Naive B cell (primary cell): ENCODE data around the gene RPL41. TPM values are rescaled to one million over a fixed set of nuclear protein-coding genes. Genes with fewer than 3 reads are reported as not detected.

Experiments used
- ATAC-seq, 2 donors: fragments of 150-1000 bp; cut with Tn5 transposase; 2 replicates each; pipeline ENCODE4 v1.10.0; 2021; ENCODE audit warnings: low read depth in 2 of 2, mild to moderate bottlenecking in 2 of 2, moderate library complexity in 2 of 2
- DNase-seq: peaks from one replicate; pipeline ENCODE4 v3.0.0; 2022
- H3K27ac Mint-ChIP-seq, 6 donors: one replicate each; pipeline ENCODE4 v1.8.0; 2020 to 2022; ENCODE audit warnings: mild to moderate bottlenecking in 6 of 6, mixed read lengths in 6 of 6, moderate library complexity in 5 of 6, inconsistent platforms in 2 of 6
- H3K27me3 Mint-ChIP-seq, 3 donors: one replicate each; pipeline ENCODE4 v1.8.0; 2021 to 2022; ENCODE audit warnings: mixed read lengths in 3 of 3, mild to moderate bottlenecking in 1 of 3
- H3K36me3 Mint-ChIP-seq, 2 donors: one replicate each; pipeline ENCODE4 v1.8.0; 2020 to 2022; ENCODE audit warnings: mixed read lengths in 2 of 2, inconsistent platforms in 1 of 2, mild to moderate bottlenecking in 1 of 2
- H3K4me1 Mint-ChIP-seq, 3 donors: one replicate each; pipeline ENCODE4 v1.8.0; 2020 to 2022; ENCODE audit warnings: mixed read lengths in 3 of 3, inconsistent platforms in 1 of 3, mild to moderate bottlenecking in 1 of 3, moderate library complexity in 1 of 3
- H3K4me3 Mint-ChIP-seq, 8 donors: one replicate each; pipeline ENCODE4 v1.8.0; 2020 to 2022; ENCODE audit warnings: mild to moderate bottlenecking in 8 of 8, mixed read lengths in 8 of 8, moderate library complexity in 8 of 8, inconsistent platforms in 2 of 8
- H3K9me3 Mint-ChIP-seq, 7 donors: one replicate each; pipeline ENCODE4 v1.8.0; 2020 to 2022; ENCODE audit warnings: mixed read lengths in 7 of 7, mild to moderate bottlenecking in 5 of 7, inconsistent platforms in 2 of 7, moderate library complexity in 1 of 7
- polyA plus RNA-seq, 6 donors: library from polyadenylated mRNA; unstranded; fragments of 300-500 nt; fragmentation: Illumina TruSeq; gene quantifications; one replicate each; pipeline ENCODE4 v1.2.3, GENCODE V29; 2021; ENCODE audit warnings: low read depth in 6 of 6

RPL41 gene
- polyA plus RNA-seq, 6 donors from 2014 or later: 5,503 to 9,903 (median 8,851) TPM

- H3K36me3 Mint-ChIP-seq: no peaks in the 10 kb centered on the region
- no peak for ATAC-seq
- H3K4me1 Mint-ChIP-seq: peaks cover 5 to 6% (median 5%) of the 10 kb centered on the region in 3 donors
- H3K27ac Mint-ChIP-seq: no peak overlapping the region
- no peak overlapping the region for H3K4me3 Mint-ChIP-seq
- H3K27me3 Mint-ChIP-seq: peaks cover 28 to 49% (median 28%) of the 10 kb centered on the region in 3 donors
- no peak for DNase-seq
- H3K9me3 Mint-ChIP-seq: no peaks in the 10 kb centered on the region
Measured at GRCh38 chr12:56084958-56085543, 31.4 kb upstream of the RPL41 start.

- peak overlapping the region in 1 of 8 donors; percentile 12 for H3K4me3 Mint-ChIP-seq
- ATAC-seq: no peak
- H3K27me3 Mint-ChIP-seq: peaks cover 19 to 46% (median 23%) of the 10 kb centered on the region in 3 donors
- H3K27ac Mint-ChIP-seq: no peak overlapping the region
- no peak for DNase-seq
- H3K9me3 Mint-ChIP-seq: no peaks in the 10 kb centered on the region
- H3K36me3 Mint-ChIP-seq: no peaks in the 10 kb centered on the region
- peaks cover 0 to under 1% (median 0%) of the 10 kb centered on the region in 3 donors for H3K4me1 Mint-ChIP-seq
Measured at GRCh38 chr12:56086096-56086495, 30.3 kb upstream of the RPL41 start.

GRCh38 chr12:56086608-56087007 lies 29.8 kb upstream of the RPL41 start:
- Mint-ChIP-seq H3K4me3 (peak overlapping the region in 1 of 8 donors; percentile 12), H3K27ac (peak overlapping the region in 1 of 6 donors; percentile 47), H3K9me3 (no peaks in the 10 kb centered on the region)

GRCh38 chr12:56087220-56087619 lies 29.2 kb upstream of the RPL41 start:
- Mint-ChIP-seq H3K36me3 (no peaks in the 10 kb centered on the region), H3K4me3 (no peak overlapping the region), H3K9me3 (no peaks in the 10 kb centered on the region), H3K4me1 (no peaks in the 10 kb centered on the region), H3K27ac (no peak overlapping the region), H3K27me3 (peaks cover 8 to 34% (median 26%) of the 10 kb centered on the region in 3 donors)
- DNase-seq (no peak), ATAC-seq (no peak)

More at GRCh38 chr12:56086608-56087007, 29.8 kb upstream of the RPL41 start:
- DNase-seq (no peak), ATAC-seq (no peak)
- Mint-ChIP-seq H3K4me1 (no peaks in the 10 kb centered on the region), H3K36me3 (no peaks in the 10 kb centered on the region), H3K27me3 (peaks cover 14 to 41% (median 23%) of the 10 kb centered on the region in 3 donors)

GRCh38 chr12:56097738-56098137 lies 18.7 kb upstream of the RPL41 start:
- DNase-seq (no peak), ATAC-seq (no peak)
- H3K27ac Mint-ChIP-seq: peak overlapping the region in 1 of 6 donors; percentile 82
- no peaks in the 10 kb centered on the region for H3K36me3 Mint-ChIP-seq
- peaks cover 6 to 45% (median 44%) of the 10 kb centered on the region in 3 donors for H3K27me3 Mint-ChIP-seq
- peaks cover 0 to 5% (median 0%) of the 10 kb centered on the region in 3 donors for H3K4me1 Mint-ChIP-seq
- H3K4me3 Mint-ChIP-seq: no peak overlapping the region
- no peaks in the 10 kb centered on the region for H3K9me3 Mint-ChIP-seq

GRCh38 chr12:56098592-56098991 lies 17.8 kb upstream of the RPL41 start:
- H3K27me3 Mint-ChIP-seq: peaks cover 6 to 36% (median 35%) of the 10 kb centered on the region in 3 donors
- ATAC-seq (no peak), DNase-seq (no peak)
- H3K27ac Mint-ChIP-seq: peak overlapping the region in 1 of 6 donors; percentile 45
- no peaks in the 10 kb centered on the region for H3K36me3 Mint-ChIP-seq
- no peaks in the 10 kb centered on the region for H3K9me3 Mint-ChIP-seq
- H3K4me3 Mint-ChIP-seq: no peak overlapping the region
- peaks cover 0 to 11% (median 5%) of the 10 kb centered on the region in 3 donors for H3K4me1 Mint-ChIP-seq

GRCh38 chr12:56099787-56100186 lies 16.6 kb upstream of the RPL41 start:
- no peak for ATAC-seq
- H3K9me3 Mint-ChIP-seq: no peaks in the 10 kb centered on the region
- H3K36me3 Mint-ChIP-seq: no peaks in the 10 kb centered on the region
- no peak for DNase-seq
- H3K27ac Mint-ChIP-seq: no peak overlapping the region
- no peak overlapping the region for H3K4me3 Mint-ChIP-seq
- peaks cover 6 to 25% (median 25%) of the 10 kb centered on the region in 3 donors for H3K27me3 Mint-ChIP-seq
- H3K4me1 Mint-ChIP-seq: peaks cover 9 to 22% (median 16%) of the 10 kb centered on the region in 3 donors

- Mint-ChIP-seq H3K27me3 (peaks cover 0 to 13% (median 12%) of the 10 kb centered on the region in 3 donors), H3K27ac (no peak overlapping the region), H3K9me3 (no peaks in the 10 kb centered on the region), H3K36me3 (no peaks in the 10 kb centered on the region), H3K4me3 (peak overlapping the region in 1 of 8 donors; percentile 50), H3K4me1 (peaks cover 19 to 35% (median 28%) of the 10 kb centered on the region in 3 donors)
- ATAC-seq: no peak
- no peak for DNase-seq
Measured at GRCh38 chr12:56101045-56101444, 15.4 kb upstream of the RPL41 start.

- Mint-ChIP-seq H3K4me3 (peak overlapping the region in 1 of 8 donors; percentile 95), H3K27ac (peak overlapping the region in 1 of 6 donors; percentile 62), H3K36me3 (no peaks in the 10 kb centered on the region), H3K9me3 (no peaks in the 10 kb centered on the region), H3K27me3 (peaks cover 0 to 3% (median 2%) of the 10 kb centered on the region in 3 donors), H3K4me1 (peaks cover 19 to 39% (median 36%) of the 10 kb centered on the region in 3 donors)
- DNase-seq: no peak
- ATAC-seq: no peak
Measured at GRCh38 chr12:56102683-56103065, 13.8 kb upstream of the RPL41 start.

- Mint-ChIP-seq H3K4me3 (peak overlapping the region in 7 of 8 donors; percentile 95 to 100 (median 99)), H3K9me3 (no peaks in the 10 kb centered on the region), H3K27ac (peak overlapping the region in 4 of 6 donors; percentile 46 to 98 (median 96)), H3K27me3 (no peaks in the 10 kb centered on the region), H3K36me3 (no peaks in the 10 kb centered on the region), H3K4me1 (peaks cover 19 to 37% (median 36%) of the 10 kb centered on the region in 3 donors)
- ATAC-seq: no peak
- DNase-seq: no peak
Measured at GRCh38 chr12:56103066-56103711, 13.2 kb upstream of the RPL41 start.

- Mint-ChIP-seq H3K4me3 (peak overlapping the region; percentile 95 to 100 (median 99)), H3K27me3 (no peaks in the 10 kb centered on the region), H3K4me1 (peaks cover 19 to 37% (median 36%) of the 10 kb centered on the region in 3 donors), H3K36me3 (no peaks in the 10 kb centered on the region), H3K27ac (peak overlapping the region; percentile 78 to 98 (median 96)), H3K9me3 (no peaks in the 10 kb centered on the region)
- no peak for ATAC-seq
- no peak for DNase-seq
Measured at GRCh38 chr12:56103823-56104108, 12.7 kb upstream of the RPL41 start.

GRCh38 chr12:56104109-56104814 lies 12.2 kb upstream of the RPL41 start, which contains the start of gene PA2G4:
Gene PA2G4 (plus strand): TSS chr12:56104559. CDS start chr12:56104738, 179 bp downstream.
- Mint-ChIP-seq H3K27me3 (no peaks in the 10 kb centered on the region), H3K4me3 (peak within 1 kb of the TSS; percentile 95 to 100 (median 99)), H3K27ac (peak within 1 kb of the TSS; percentile 78 to 98 (median 96)), H3K4me1 (peaks cover 19 to 37% (median 36%) of the 10 kb centered on the region in 3 donors), H3K9me3 (no peaks in the 10 kb centered on the region), H3K36me3 (no peaks in the 10 kb centered on the region)
- ATAC-seq: peak; percentile 93 to 94
- DNase-seq: peak; percentile 93

- Mint-ChIP-seq H3K36me3 (no peaks in the 10 kb centered on the region), H3K4me1 (peaks cover 19 to 37% (median 36%) of the 10 kb centered on the region in 3 donors), H3K4me3 (peak overlapping the region; percentile 95 to 100 (median 99)), H3K27ac (peak overlapping the region; percentile 78 to 98 (median 96)), H3K9me3 (no peaks in the 10 kb centered on the region), H3K27me3 (no peaks in the 10 kb centered on the region)
- DNase-seq (no peak), ATAC-seq (peak; percentile 2 to 10)
Measured at GRCh38 chr12:56104815-56105608, 11.4 kb upstream of the RPL41 start.
